Tibial nerve (tissue), 4 donors: ENCODE data around the gene XPO5.

Experiments
- CTCF ChIP-seq, 5 experiments: fragments of 200-600 bp in 3 of 5; fragments of 450-650 bp in 2 of 5; sonication (generic) in 3 of 5; IDR thresholded peaks; one replicate each; pipeline ENCODE4 v1.5.1; 2016 to 2019; ENCODE audit warnings: antibody characterized with exemption in 5 of 5, mild to moderate bottlenecking in 3 of 5, moderate library complexity in 2 of 5
- EP300 ChIP-seq, 2 donors: sonication (generic); formaldehyde crosslinking; IDR thresholded peaks; one replicate each; pipeline ENCODE4 v1.6.1; 2017; ENCODE audit warnings: antibody characterized with exemption in 2 of 2, mild to moderate bottlenecking in 1 of 2
- POLR2A ChIP-seq, 2 donors: fragments of 450-650 bp; IDR thresholded peaks; one replicate each; pipeline ENCODE4 v1.6.1; 2017; ENCODE audit warnings: antibody characterized with exemption in 2 of 2, mild to moderate bottlenecking in 2 of 2, moderate library complexity in 2 of 2

DNA sequence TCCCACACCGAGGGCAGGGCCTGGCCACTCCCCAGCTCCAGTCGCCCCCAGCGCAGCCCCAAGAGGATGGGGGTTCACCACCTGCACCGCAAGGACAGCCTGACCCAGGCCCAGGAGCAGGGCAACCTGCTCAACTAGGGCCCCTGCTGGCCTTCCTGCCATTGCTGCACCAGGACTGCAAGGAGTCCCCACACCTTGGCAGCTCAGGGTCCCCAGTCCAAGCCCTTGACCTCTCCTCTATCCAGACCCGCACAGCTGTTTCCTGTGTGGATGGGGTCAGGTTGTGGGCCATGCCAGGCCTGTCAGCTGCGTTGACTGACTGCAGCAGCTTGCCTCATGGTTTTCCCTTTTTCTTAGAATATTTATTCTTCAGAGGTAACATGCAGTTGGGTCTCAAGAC, 70.1 kb downstream of the XPO5 start:
- TF ChIP-seq CTCF (IDR thresholded peaks at IDR 0.05) = no peak
- TF ChIP-seq EP300 (IDR thresholded peaks at IDR 0.05) = no peak
- TF ChIP-seq POLR2A (IDR thresholded peaks at IDR 0.05) = no peak
